GM21786 (cell line): ENCODE data around the gene TMEM94.
A peak's percentile ranks its signal among the peaks of the same experiment; 100 is the strongest.
"Not testable (repeated sequence)": the region's sequence is repeated elsewhere in the genome, so short reads cannot be mapped to it uniquely, and the experiment has no call there.

ENCODE experiments used
- ATAC-seq: cut with Tn5 transposase; IDR thresholded peaks from one replicate; pipeline ENCODE4 v1.9.1; 2021; ENCODE audit not compliant: unreplicated experiment

TMEM94 gene

GRCh38 chr17:75456417-75457046 is at the start of gene TMEM94:
Gene TMEM94 (plus strand): TSS chr17:75456635. CDS start chr17:75471906, 15,271 bp downstream.
- peak; percentile 90 for ATAC-seq

- no peak for ATAC-seq
These were observed 48.6 kb upstream of the TMEM94 start for GRCh38 chr17:75407655-75408352.

GRCh38 chr17:75410141-75410540 is 46.3 kb upstream of the TMEM94 start:
- no peak for ATAC-seq

GRCh38 chr17:75411328-75412067 is 44.9 kb upstream of the TMEM94 start:
- ATAC-seq = no peak

- ATAC-seq = no peak
These were observed 43.7 kb upstream of the TMEM94 start for GRCh38 chr17:75412455-75413317.

- no peak for ATAC-seq
These were observed 41.9 kb upstream of the TMEM94 start for GRCh38 chr17:75414488-75414887.

- no peak for ATAC-seq
These were observed 40.4 kb upstream of the TMEM94 start for GRCh38 chr17:75416006-75416405.

- no peak for ATAC-seq
These were observed 39.3 kb upstream of the TMEM94 start for GRCh38 chr17:75417054-75417580.

- ATAC-seq = no peak
These were observed 37.9 kb upstream of the TMEM94 start for GRCh38 chr17:75418531-75418930.

- no peak for ATAC-seq
These were observed 27.6 kb upstream of the TMEM94 start for GRCh38 chr17:75428543-75429469.

GRCh38 chr17:75430159-75430974 is 26.1 kb upstream of the TMEM94 start:
- ATAC-seq = no peak

- ATAC-seq = no peak
These were observed 23.1 kb upstream of the TMEM94 start for GRCh38 chr17:75433218-75433783.

GRCh38 chr17:75434433-75434832 is 22.0 kb upstream of the TMEM94 start:
- ATAC-seq = not testable (repeated sequence)

GRCh38 chr17:75437404-75437803 is 19.0 kb upstream of the TMEM94 start:
- ATAC-seq = not testable (repeated sequence)

- ATAC-seq = no peak
These were observed 17.1 kb upstream of the TMEM94 start for GRCh38 chr17:75439287-75439686.

GRCh38 chr17:75440738-75441448 is 15.5 kb upstream of the TMEM94 start:
- ATAC-seq = no peak

GRCh38 chr17:75442168-75443103 is 14.0 kb upstream of the TMEM94 start:
- ATAC-seq = no peak
